GM15510 (cell line): ENCODE data around the gene FAM98C.

Experiments
- POLR2A ChIP-seq: IDR thresholded peaks from 3 replicates; pipeline ENCODE4 v1.6.1; 2011; ENCODE audit warnings: borderline replicate concordance; ENCODE audit not compliant: insufficient read length; ENCODE audit errors: extremely low read depth

The FAM98C gene

DNA sequence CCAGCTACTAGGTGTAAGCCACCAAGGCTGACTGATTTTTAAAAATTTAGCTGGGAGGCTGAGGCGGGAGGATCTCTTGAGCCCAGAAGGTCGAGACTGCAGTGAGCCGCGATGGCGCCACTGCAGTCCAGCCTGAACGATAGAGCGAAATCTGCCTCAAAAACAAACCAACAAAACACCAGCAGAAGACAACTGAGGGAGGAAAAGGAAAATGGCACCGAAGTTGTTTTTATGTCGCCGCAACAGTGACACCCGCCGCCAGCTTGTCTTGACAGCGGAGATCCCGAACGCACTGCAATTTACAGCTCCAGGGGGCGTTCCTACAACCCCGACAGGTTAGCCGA is 298 bp upstream of the FAM98C start:
- TF ChIP-seq POLR2A = peak; percentile 14

DNA sequence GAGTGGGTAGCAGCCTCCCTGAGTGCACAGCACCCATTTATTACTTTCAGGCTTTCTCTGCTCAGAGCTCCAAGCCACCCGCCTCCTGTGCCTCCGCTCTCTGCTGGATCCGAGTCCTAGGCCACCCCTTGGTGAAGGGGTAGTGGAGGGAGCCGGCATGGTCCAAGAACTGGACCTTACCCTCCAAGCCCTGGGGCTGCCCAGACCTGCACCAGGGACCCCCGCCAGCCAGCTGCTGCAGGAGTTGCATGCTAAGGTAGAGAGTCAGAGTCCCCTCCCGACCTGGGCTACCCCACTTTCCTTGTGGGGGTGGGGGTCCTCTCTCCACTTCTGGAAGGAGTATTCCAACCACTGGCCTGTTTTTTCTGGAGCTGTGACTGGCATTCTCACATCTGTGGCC is 2.0 kb downstream of the FAM98C start:
- TF ChIP-seq POLR2A = no peak

DNA sequence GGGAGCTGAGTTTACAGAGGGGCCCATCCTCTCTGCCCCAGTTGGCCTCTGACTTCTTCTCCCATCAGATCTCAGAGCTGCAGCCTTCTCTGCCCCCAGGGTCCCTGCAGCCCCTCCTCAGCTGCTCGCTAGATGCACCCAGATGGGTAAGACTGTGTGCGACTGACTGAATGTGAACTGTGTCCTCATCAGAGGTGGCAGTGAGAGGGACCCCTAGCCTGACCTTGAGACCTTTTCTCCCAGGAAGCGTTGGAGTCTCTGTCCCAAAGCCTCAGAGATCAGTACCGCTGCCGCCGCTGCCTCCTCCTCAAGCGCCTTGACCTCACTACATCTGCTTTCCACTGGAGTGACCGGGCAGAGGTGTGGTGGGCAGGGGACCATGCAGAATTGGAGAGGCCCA is 2.4 kb downstream of the FAM98C start:
- TF ChIP-seq POLR2A = no peak

DNA sequence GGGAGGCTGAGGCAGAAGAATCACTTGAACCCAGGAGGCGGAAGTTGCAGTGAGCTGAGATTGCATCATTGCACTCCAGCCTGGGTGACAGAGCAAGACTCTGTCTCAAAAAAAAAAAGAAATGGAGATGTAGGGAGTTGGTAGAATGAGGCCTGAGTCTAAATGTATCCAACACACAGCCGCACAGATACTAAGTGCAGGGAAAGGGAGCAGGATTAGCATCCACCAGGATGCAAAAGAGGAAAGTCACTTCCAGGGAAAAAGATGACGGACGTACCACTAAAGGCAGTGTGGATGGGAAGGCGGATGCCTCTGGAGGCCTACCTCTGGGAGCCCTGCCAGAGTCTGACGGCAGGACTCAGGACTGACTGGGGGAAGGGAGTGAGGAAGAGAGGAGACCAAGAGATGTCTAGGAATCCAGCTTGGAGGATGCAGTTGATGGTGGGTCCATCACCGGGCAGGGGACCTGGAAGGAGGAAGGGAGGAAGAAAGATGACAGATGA is 6.8 kb downstream of the FAM98C start:
- no peak for TF ChIP-seq POLR2A

DNA sequence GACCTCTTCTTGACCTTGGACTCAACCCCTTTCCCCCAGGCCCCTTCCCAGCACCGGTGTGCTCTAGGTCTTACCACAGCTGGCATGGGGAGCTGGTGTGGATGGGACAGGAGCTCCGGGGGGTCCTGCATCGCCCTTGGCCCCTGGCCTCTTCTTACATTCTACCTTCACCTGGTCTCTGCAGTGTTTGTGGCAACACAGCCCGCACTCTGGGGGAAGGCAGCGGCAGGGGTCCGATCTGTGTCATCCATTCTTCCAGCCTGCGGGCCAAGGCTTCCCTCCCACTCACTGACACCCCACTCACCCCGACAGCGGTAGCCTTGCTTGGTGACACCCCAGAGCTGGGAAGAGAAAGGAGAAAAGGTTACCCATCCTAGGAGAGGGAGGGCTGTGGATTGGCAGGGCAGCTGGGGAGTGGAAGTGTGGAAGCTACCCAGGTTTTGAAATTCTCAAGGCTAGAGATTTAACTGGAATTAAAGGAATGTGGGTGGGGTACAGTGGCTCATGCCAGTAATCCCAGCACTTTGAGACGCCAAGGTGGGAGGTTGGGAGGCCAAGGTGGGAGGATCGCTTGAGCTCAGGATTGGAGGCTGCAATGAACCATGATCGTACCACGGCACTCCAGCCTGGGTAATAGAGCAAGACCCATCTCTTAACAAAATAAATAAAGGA is 8.3 kb downstream of the FAM98C start:
- TF ChIP-seq POLR2A = no peak

DNA sequence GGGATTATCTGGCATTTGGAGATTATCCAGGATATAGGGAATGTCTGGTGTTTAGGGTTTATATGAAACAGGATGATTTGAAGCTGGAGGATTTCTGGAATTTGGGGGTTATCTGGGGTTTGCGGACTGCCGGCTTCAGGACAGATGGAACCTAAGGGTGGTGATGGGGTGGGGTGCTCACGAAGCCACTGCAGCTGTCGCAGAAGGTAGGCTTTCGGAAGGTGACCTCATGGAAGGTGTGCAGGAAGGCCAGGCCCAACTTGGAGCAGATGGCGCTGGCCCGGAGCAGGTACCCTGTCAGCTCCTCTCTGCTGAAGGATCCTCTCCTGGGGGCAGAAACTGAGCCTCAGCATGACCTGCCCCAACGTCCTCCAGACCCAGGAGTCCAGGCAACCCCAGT is 9.6 kb downstream of the FAM98C start:
- no peak for TF ChIP-seq POLR2A

DNA sequence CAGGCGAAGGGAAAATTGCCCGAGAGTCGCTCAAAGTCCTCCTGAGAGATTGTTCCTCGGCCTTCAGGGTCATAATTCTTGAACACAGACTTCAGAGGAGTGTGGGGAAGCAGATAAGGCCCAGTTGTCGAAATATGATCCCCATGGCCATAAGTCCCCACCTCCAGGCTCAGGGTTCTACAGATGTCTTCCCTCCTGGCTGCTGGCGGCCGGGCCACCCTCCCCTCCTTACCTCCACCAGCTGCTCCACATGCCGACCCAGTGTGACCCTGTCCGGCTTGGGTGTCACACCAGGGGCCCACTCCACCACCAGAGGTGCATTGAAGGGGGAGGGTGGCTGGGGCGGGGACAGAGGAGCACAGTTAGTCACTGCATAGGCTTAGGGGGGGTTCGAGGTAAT is 10.1 kb downstream of the FAM98C start:
- no peak for TF ChIP-seq POLR2A

DNA sequence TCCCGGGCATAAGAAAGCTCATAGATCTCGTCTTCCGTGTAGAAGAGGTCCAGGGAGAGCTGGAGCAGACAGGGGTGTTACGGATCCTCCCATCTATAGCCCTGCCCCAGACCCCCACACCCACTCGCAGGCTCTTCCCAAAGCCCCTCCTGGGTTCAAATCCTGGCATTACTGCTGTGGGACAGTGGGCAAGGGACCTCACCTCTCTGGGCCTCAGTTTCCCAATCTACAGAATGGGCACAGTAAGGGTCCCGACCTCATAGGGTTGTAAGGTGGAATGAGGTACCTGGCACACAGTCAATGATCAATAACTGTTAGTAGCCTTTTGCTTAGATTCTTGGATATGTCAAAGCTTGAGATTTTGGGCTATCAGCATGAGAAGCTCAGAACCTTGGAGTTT is 10.5 kb downstream of the FAM98C start:
- TF ChIP-seq POLR2A = no peak

DNA sequence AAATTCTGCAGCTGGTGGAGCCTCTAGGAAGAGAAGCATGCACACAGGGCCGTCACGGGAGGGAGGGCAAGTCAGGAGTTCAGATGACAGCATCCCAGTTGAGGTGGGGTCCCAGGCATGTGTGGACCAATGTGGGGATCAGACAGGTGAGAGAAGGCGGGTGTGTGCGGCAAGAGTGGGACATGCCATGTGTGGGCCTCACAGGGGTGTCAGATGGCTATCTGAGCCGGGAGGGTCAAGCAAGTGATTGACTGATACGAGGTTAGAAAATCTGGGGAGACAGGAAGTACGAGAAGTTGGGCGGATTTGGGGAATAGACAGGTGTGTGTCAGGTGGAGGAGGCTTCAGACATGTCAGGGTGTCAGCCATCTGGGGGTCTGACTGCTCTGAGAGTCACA is 14.3 kb downstream of the FAM98C start:
- TF ChIP-seq POLR2A = no peak

DNA sequence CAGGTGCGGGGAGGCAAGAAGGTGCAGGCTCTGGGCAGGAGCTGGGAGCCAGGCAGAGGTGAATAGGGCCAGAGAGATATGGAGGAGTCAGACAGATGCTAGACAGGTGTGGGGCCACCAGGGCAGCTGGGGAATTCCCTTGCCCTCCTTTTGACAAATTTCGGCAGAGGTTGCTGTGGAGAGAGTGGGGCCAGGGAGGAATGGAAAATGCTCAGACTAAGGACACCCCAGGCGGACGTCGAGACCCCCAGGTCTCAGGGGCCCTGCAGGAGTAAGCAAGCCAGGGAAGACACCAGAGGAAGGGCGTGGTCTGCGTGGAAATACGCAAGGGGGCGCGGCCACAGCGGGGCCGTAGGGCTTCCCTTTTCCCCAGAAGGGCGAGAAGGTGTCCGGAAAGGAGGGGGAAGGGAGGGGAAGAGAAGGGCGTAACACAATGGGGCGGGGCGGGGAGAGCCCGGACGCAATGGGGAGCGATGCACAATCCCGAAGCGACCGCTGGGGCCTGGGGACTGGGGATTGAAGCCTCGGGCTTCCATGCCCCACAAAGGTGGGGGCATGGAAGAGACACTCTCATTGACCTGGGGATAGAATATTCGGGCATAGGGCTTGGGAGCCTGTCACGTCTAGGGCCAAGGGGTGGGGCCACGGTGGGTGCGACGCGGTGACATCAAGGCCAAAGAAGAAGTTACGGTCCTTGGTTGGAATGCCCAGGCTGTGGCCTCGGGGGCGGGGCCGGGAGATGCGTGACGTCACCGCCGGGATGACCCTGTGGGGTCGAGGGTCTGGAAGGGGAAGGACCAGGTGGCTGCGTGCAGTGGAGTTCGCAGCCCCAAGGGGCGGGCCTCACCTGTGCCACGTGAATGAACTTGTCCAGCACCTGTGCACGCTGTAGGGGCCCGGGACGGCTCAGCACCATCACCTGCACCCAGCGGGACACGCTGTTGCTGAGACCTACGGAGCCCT is 14.9 kb downstream of the FAM98C start:
- no peak for TF ChIP-seq POLR2A

DNA sequence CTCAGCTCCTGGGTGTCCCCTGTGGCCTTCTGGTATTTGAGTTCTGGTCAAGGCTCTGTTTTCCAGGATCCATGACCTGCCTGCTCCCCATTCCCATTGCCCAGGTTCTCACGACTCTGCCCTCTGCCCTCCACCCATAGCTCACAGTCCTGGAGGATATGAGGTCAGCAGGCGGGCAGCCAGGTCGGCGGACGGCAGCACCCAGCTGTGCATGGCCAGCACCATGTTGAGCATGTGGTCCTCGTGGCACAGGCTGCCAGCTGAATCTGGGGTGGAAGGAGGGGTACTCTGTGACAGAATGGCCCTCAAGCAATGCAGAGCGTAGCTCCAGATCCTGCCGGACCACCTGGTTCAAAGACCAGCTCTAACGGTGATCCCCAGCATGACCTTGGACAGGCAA is 18.0 kb downstream of the FAM98C start:
- TF ChIP-seq POLR2A = no peak

DNA sequence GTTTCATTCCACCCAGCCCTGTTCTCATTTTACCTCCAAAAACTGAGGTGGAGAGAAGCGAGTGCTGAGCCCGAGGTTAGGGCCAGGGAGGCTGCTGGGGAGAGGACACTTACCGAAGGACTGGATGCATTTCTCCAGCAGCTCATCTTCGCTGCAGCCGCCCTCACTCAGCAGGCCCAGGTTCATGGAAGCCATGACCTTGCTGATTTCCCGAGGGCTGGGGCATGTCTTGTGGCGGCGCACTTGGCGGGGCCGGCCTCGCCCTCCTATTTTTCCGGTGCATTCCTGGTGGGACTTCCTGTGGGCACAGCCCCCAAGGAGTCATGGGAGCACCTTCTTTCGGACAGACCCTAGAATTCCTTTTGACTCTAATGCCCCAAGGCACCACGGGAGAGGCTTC is 19.0 kb downstream of the FAM98C start:
- no peak for TF ChIP-seq POLR2A

DNA sequence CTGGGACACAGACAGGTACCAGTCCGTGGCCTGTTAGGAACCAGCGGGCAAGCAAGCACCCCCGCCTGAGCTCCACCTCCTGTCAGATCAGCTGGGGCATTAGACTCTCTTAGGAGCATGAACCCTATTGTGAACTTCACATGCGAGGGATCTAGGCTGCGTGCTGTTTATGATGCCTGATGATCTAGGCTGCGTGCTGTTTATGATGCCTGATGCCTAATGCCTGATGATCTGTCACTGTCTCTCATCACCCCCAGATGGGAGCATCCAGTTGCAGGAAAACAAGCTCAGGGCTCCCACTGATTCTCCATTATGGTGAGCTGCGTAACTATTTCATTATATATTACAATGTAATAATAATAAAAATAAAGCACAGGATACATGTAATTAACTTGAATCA is 19.5 kb downstream of the FAM98C start:
- TF ChIP-seq POLR2A = no peak

DNA sequence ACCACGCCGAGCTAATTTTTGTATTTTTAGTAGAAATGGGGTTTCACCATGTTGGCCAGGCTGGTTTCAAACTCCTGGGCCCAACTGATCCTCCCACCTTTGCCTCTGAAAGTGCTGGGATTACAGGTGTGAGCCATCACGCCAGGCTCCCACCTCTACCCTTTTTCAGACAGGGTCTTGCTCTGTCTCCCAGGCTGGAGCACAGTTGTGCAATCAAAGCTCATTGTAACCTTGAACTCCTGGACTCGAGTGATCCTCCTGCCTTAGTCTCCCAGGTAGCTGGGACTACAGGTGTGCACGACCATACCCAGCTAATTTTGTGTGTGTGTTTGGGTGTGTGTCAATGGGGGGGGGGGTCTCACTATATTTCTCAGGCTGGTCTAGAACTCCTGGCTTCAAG is 21.4 kb downstream of the FAM98C start:
- TF ChIP-seq POLR2A = no peak

DNA sequence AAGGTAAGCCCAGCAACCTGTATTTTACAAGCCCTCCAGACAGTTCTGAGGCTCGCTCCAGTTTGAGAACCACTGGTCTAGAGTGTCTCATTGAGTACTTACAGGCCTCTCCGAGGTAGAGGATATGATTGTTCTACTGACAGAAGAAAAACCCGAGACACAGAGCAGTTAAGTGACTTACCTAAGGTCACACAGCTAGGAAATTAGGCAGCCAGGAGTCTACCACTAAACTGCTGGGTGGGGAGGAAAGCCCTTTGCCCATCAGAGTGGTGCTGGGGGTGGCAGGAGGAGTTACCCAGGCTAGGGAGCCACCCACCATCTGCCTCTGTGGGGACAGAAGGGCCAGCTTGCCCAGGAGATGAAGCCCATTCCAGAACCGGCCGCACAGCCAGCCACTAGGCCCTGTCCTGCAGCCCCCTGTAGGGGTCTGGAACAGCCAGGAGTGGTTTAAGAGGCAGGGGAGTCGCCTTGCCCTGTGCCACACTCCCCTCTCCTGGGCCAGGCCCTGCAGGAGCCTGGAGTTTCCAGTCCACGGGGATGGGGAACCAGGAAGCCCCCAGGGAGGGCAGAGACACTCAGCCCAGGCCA is 22.4 kb downstream of the FAM98C start:
- no peak for TF ChIP-seq POLR2A

DNA sequence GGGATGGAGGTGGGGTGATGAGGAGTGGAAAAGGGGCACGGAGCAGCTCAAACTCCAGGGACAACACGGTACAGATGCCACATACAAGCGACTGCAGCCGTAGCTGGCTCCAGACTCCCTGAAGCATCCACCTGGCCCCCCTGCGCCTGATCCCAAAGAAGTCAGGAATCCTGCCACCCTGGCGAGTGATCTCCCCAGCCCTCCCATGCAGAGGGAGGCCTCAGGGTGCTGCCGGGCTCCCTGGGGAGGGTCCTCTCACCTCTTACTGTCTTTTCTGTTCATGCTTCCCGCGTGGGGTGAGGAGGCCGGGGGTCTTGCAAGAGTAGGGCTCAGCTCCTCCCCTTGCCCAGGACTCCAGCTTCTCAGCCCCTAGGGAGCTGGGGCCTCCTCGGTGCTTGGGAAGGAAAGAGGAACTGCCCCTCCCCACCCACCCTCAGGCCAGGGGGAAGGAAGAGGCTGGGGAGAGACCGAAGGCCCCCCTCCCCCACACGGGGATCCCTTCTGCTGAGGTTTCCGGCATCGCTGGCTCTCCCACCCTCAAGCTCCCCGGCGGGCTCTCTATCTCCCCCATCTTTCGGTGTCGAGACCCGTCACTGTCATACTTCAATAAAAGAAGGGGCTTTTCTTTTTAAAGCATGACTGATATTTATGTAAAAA is 23.0 kb downstream of the FAM98C start, which contains the start of gene RASGRP4:
TSS of gene RASGRP4 (minus strand) at position 410 of the 657 bp plus-strand sequence. CDS start at position 282, 128 bp downstream.
- no peak for TF ChIP-seq POLR2A
